Adipocyte (in vitro differentiated cells): ENCODE data around the gene STEAP3.

ENCODE experiments used
- DNase-seq: peaks from one replicate; pipeline ENCODE4 v3.0.0-alpha.2; 2015; ENCODE audit warnings: low read depth
- H3K27me3 ChIP-seq: replicated peaks from 2 replicates; pipeline ENCODE4 v1.7.0; 2013; ENCODE audit warnings: mild to moderate bottlenecking, low read length, moderate library complexity; ENCODE audit not compliant: control insufficient read depth, insufficient read depth
- H3K36me3 ChIP-seq: 2 replicates; pipeline ENCODE4 v1.7.0; 2013; ENCODE audit warnings: low read length, mild to moderate bottlenecking, moderate library complexity; ENCODE audit not compliant: control insufficient read depth, insufficient read depth, severe bottlenecking
- H3K4me1 ChIP-seq: 2 replicates; pipeline ENCODE4 v1.7.0; 2013; ENCODE audit warnings: mild to moderate bottlenecking, low read length, moderate library complexity; ENCODE audit not compliant: control insufficient read depth, insufficient read depth
- H3K4me3 ChIP-seq: 2 replicates; pipeline ENCODE4 v1.7.0; 2013; ENCODE audit warnings: mild to moderate bottlenecking, low read length, moderate library complexity
- H3K9ac ChIP-seq: 2 replicates; pipeline ENCODE4 v1.7.0; 2013; ENCODE audit warnings: mild to moderate bottlenecking, low read length, moderate library complexity
- H3K9me3 ChIP-seq: 2 replicates; pipeline ENCODE4 v1.7.0; 2013; ENCODE audit warnings: mild to moderate bottlenecking, low read length, moderate library complexity; ENCODE audit not compliant: control insufficient read depth

The STEAP3 gene

DNA sequence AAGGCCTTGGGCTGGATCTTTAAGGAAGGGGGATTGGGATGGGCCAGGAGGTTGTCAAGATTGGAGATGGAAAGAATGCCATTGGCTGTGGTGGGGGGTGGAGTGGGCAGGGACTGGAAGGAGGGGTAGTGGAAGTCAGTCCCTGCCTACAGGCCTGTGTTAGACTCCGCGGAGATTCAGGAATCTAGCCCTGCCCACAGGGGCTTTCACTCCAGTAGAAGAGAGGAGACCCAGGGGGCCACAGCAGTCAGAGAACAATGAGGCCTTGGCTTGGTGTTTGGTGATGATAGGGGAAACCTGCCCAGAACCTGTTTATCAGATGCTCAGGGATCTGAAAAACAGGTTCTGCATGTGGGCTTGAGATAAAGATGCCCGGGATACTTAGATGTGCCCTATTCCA, 6.1 kb downstream of the STEAP3 start:
- no peaks in the 10 kb centered on the region for H3K9me3 ChIP-seq
- H3K36me3 ChIP-seq, result no peaks in the 10 kb centered on the region
- peaks cover 36% of the 10 kb centered on the region for H3K4me1 ChIP-seq
- DNase-seq, result no peak
- H3K27me3 ChIP-seq, result no peaks in the 10 kb centered on the region
- no peak overlapping the region for H3K4me3 ChIP-seq
- no peak overlapping the region for H3K9ac ChIP-seq

DNA sequence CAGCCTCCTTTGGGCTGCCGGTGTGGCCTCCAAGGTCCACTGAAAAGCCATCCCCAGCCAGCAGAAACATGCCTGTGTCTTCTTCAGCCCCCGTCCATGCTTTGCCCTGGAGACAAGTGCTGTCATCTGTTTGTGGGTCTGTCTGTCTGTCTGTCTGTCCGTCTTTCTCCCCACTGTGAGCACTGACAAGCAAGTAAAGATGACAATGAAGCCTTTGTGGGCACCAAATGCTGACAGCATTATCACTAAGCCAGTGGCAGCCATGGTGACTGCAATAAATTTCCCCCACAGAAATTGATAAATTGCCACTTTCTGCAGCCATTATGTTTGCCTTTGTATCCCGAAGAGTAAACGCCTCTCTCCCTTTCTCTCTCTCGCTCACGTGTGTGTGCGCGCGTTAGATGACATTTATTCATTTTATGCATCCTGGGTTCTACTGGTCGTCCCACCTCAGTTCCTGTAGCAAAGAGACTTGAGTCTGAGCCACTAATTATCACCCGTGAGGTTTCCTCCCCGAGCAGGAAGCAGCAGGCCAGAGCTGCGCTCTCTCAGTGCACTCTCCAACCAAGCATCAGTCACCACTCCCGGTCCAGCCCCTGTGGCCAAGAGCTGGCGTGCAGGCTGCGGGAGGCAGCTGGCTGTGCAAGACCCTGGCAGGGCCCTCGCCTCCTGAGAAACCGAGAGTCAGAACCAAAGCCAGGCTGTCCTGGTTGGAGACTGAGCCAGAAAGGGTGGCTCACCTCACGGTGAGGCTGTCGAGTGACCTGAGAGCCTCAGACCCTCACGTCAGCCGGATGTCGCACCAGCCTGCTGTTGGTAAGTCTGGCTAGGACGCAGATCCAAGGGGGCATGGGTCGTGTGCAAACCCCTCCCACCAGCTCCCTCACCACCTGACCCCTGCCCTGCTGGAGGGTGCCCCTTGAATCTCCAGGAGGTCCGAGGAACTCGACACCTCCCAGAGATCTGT, 6.9 kb downstream of the STEAP3 start:
- H3K4me3 ChIP-seq, result peak overlapping the region; percentile 37
- no peaks in the 10 kb centered on the region for H3K9me3 ChIP-seq
- H3K36me3 ChIP-seq, result no peaks in the 10 kb centered on the region
- H3K9ac ChIP-seq, result peak overlapping the region; percentile 4
- no peaks in the 10 kb centered on the region for H3K27me3 ChIP-seq
- DNase-seq, result no peak
- H3K4me1 ChIP-seq, result peaks cover 36% of the 10 kb centered on the region

DNA sequence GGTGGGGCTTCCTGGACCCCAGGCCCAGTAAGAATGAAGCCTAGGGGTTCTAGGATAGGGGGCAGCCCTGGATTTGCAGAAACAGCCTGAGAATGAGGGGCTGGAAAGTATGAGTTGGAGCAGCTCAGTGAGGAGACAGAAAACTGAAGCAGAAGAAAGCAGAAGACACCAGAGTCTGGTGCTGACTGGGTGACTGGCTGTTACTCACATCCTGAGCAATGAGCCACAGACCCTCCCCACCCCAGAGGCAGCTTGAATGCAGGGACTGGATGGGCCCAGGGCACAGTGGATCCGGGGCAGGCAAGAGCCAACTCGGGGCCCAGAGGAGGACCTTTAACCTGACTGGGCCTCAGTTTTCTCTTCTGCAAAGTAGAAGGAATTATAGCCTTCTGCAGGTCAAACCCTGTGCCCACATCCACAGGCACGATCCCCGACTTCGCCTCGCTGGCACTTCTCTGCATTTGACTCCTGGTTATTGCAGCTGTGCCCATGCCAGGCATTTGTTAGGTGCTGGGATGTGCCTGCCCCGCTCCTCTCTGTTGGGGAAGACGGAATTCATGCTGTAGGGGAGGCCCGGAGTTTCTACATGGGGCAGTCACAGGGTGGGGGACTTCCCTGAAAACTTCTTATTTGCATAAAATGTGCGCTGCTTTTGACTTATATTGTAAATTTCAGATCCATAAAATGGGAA, 8.5 kb downstream of the STEAP3 start:
- Histone ChIP-seq H3K4me3 (peak overlapping the region; percentile 47), H3K9me3 (no peaks in the 10 kb centered on the region), H3K4me1 (peaks cover 36% of the 10 kb centered on the region), H3K9ac (peak overlapping the region; percentile 56), H3K36me3 (no peaks in the 10 kb centered on the region), H3K27me3 (no peaks in the 10 kb centered on the region)
- DNase-seq, result peak; percentile 8

DNA sequence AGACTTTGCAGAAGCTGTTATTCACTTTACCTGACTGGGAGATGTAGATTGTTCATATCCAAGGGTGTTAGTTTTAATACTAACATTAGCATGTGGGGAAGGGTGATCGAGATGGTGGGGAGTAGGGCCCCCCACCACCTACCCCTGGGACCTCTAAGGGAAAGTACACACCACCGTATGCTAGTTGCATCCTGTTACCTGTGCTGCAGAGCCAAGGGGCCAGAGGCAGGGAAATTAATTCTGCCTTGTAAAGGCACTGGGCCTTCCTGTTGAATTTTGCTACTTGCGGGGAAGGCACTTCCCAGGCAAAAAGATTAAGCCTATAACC, 9.0 kb downstream of the STEAP3 start:
- DNase-seq, result no peak
- H3K27me3 ChIP-seq, result no peaks in the 10 kb centered on the region
- H3K4me3 ChIP-seq, result no peak overlapping the region
- H3K9me3 ChIP-seq, result no peaks in the 10 kb centered on the region
- peaks cover 36% of the 10 kb centered on the region for H3K4me1 ChIP-seq
- H3K36me3 ChIP-seq, result no peaks in the 10 kb centered on the region
- H3K9ac ChIP-seq, result no peak overlapping the region

DNA sequence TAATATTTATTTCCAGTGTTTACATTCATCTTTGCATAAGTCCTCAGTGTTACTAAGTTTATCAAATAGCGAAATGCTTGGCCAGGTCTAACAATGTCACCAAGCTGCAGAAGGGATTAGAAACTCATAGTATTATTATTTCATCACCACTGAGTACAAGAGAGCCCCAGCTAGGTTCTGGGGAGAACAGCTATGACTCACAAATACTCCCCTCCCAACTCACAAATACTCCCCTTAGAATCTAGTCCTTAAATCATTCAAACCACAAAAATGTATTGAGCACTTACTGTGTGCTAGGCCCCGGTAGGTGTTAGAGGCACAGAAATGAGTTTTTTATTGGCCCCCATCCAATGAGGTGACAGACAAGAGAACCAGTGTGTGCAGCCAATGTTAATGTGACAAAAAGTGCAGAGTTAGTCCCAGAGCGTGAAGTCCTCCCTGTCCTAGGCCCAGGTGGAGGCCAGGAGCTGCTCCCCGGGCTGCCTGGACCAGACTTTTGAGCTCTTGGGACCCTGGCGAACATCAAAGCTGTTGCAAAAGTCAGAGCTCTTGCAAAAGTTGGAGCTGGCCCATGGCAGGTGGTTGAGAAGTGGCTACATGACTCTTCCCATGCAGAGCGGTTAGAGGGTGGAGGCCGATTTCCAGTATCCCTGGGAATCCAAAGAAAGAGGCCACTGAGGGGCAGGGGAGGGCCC, 9.8 kb downstream of the STEAP3 start:
- Histone ChIP-seq H3K27me3 (no peaks in the 10 kb centered on the region), H3K36me3 (no peaks in the 10 kb centered on the region), H3K4me3 (no peak overlapping the region), H3K4me1 (peaks cover 36% of the 10 kb centered on the region), H3K9ac (no peak overlapping the region), H3K9me3 (no peaks in the 10 kb centered on the region)
- peak; percentile 29 for DNase-seq

DNA sequence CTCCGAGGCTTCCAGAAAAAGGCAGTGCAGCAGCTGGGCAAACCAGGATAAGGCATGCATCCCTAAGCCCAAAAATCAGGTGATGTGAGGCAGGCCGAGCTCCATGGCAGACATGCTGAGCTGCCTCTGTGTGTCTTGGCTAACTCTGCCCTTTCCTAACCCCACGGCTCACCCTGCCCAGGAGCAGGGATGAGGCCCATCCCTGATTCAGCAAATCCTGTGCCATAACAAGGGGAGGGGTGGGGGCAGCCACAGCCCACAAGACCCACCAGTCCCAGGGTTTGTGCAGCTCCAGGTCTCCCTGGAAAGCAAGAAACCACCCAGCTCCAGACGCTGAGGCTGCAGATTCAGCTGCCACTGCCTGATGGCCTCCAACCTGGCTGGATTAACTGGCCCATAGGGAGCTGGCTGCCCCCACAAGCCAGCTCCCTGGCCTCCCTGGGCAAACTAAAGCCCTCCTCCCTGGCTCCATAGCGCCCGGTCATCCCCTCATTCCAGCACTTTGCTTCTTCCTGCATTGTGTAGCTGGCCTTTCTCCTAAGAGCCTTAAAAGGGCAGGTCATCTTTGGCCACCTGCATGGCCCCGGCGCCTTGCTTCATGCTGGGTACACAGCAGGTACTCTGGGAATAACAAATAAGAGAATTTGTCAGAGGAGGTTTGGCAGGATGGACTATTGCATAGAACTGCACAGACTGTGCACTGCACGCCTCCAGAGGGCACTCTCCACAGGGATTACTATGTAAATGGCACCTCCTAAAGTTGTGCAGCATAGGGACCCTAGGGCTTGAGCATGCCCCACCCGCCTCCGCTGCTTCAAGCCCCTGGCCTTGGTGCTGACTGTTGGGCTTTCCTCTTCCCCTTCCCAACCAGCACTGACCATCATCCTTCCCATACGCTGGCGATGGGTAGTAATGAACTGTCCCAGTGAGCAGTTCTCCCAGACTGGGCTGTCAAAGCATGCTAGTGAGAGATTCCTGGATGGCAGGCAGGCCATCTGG, 10.7 kb downstream of the STEAP3 start:
- Histone ChIP-seq H3K4me1 (peaks cover 36% of the 10 kb centered on the region), H3K9ac (no peak overlapping the region), H3K36me3 (no peaks in the 10 kb centered on the region), H3K4me3 (no peak overlapping the region), H3K27me3 (no peaks in the 10 kb centered on the region), H3K9me3 (no peaks in the 10 kb centered on the region)
- no peak for DNase-seq

DNA sequence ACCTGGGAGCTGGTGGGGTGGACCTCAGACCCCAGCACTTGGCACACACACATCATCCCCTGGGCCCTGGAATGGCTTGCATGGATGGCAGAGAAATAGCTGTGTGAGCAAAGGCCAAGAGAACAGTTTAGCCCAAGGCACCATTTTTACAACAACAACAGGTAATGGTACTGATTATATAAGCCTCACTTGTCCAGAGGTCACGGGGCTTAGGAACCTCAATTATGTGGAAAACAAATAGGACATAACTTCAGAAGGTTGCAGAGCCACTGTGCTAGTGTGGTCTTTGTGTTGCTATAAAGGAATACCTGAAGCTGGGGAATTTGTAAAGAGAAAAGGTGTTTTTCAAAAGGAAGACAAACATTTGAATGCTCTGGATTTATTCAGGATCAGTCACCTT, 13.2 kb downstream of the STEAP3 start:
- DNase-seq, result no peak
- H3K9ac ChIP-seq, result no peak overlapping the region
- H3K36me3 ChIP-seq, result no peaks in the 10 kb centered on the region
- no peaks in the 10 kb centered on the region for H3K9me3 ChIP-seq
- peaks cover 33% of the 10 kb centered on the region for H3K4me1 ChIP-seq
- H3K4me3 ChIP-seq, result no peak overlapping the region
- no peaks in the 10 kb centered on the region for H3K27me3 ChIP-seq

DNA sequence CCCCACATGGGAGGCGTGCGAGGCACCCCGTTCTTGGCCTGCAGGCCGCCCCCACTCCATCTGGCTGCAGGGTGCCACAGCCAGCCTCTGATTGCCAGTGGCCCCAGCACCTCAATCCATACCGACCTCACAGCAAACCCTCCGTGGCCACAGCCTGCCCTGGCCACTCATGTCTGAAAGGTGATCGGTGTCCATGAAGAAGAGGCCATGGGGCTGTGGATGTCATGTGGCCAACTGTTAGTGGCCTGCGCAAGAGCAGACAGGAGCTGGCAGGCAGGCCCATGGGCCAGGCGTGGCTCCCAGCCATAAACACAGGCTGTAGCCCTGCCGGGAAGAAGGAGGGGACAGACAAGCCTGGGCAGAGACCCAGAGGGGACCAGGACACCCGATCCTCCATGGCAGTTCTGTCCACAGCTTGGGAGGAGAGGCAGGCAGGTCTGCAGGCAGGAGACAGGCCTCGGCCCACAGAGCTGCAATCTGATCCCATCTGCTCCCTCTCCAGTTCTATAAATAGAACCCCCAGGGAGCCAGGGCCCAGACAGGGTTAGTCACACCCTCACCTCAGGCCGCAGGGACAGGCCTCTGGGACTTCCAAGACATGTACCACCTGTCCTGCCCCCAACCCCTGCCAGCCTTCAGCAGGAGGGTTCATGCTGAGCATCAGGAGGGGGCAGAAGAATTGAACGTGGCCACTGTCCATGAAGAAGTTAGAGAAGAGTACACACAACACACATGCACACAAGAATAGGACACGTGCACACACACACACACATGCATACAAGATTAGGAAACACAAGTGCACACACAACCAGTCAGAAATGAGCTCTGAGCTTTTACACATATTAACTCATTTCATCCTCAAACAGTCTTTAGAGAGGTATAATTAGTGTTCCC, 16.9 kb downstream of the STEAP3 start:
- H3K36me3 ChIP-seq, result peaks cover 2% of the 10 kb centered on the region
- no peak overlapping the region for H3K4me3 ChIP-seq
- peaks cover 4% of the 10 kb centered on the region for H3K9me3 ChIP-seq
- peak; percentile 78 for DNase-seq
- H3K4me1 ChIP-seq, result peaks cover 12% of the 10 kb centered on the region
- peak overlapping the region; percentile 44 for H3K9ac ChIP-seq
- no peaks in the 10 kb centered on the region for H3K27me3 ChIP-seq

DNA sequence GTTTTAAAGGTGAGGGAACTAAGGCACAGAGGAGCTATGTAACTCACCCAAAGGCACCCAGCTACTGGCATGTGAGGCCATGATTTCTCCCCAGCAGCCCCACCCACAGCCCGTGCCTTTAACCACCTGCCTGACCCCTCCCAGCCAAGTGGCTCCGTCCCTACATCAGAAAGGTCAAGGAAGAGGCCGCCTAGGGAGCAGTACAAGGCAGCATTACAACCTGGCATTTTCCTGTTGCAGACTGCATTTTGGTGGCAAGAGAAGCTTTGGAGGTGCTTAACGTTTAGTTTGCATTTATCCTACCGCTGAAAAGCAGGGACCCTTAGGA, 17.5 kb downstream of the STEAP3 start:
- Histone ChIP-seq H3K4me3 (no peak overlapping the region), H3K9ac (no peak overlapping the region), H3K36me3 (peaks cover 8% of the 10 kb centered on the region), H3K4me1 (peaks cover 12% of the 10 kb centered on the region), H3K27me3 (no peaks in the 10 kb centered on the region), H3K9me3 (peaks cover 10% of the 10 kb centered on the region)
- no peak for DNase-seq
